Left ventricle myocardium superior (tissue), 1 donor: Measurements from ENCODE around the gene KRT12. TPM values are rescaled to one million over a fixed set of nuclear protein-coding genes. Genes with fewer than 3 reads are reported as not detected.

Experiments used
- ATAC-seq: fragments of 200-7000 bp; cut with Tn5 transposase; one replicate; pipeline ENCODE4 v1.9.1; 2020; ENCODE audit warnings: mild to moderate bottlenecking, moderate library complexity
- DNase-seq: peaks from one replicate; pipeline ENCODE4 v3.0.0-alpha.2; 2020
- intact Hi-C: fragments of 100-400 bp; cut with micrococcal nuclease; formaldehyde crosslinking; loops from one replicate; pipeline ENCODE4 v1.11.0; 2022
- total RNA-seq: library from RNA; stranded (reverse); fragmentation: NEBNext Ultra II Directional; extraction: Animal tissue kit (Norgen Biotek cat#: 25700); gene quantifications from one replicate; pipeline ENCODE4 v1.2.1, GENCODE V29; 2021
- donor health status: DM: no; HTN: yes; CAD: no; lungs with severe emphysema.

The KRT12 gene
- total RNA-seq, 1 donor from 2014 or later: not detected

DNA sequence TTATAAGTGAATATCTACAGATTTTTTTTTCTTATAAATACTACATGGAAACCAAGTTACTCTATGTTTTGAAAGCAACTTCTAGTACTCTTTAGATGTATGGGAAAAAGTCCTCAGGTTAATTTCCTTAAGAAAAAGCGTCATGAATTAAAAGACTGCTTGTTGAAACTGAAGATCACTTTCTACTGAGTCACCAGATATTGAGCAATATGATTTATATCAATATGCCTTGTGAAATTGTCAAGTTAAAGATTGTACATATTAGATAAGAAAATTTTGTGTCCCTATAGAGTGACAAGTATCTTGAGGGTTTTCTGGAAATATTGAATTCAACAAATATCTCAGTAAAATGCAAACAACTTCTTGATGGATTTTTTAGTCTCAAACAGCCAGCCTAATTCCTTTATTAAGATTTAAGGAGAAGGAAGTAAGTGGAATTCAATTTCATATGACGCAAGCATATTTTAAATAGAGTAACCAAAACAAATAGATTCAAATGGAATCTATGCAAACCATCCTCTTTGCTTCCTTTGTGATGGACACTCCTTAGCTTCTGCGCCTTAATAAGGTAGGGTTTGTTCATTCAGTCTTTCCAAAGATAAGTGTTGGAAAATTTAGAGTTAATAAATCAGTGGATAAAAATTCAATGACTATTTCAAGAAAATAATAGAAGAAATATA is 16.6 kb downstream of the KRT12 start:
- ATAC-seq: no peak
- intact Hi-C loops: no loop called here
- DNase-seq: no peak

DNA sequence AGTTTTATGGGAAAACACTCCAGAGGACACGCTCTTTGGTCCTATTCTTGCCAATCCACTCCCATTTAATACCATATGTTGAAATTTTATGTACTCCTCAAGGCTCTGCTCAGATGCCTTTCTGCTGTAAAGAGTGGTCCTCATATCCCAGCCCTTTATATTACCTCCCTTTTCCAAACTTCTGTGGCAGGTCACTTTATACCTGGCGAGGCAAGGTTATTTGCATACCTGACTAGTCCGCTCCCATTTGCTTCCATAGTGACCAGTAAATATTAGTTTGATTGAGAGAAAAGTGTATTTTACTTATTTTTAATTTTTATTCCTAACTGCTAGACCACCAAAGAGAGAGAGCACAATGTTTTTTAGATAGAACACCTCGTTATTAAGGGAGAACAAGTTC is 17.3 kb downstream of the KRT12 start:
- DNase-seq (no peak), ATAC-seq (no peak)
- intact Hi-C loops: no loop called here

DNA sequence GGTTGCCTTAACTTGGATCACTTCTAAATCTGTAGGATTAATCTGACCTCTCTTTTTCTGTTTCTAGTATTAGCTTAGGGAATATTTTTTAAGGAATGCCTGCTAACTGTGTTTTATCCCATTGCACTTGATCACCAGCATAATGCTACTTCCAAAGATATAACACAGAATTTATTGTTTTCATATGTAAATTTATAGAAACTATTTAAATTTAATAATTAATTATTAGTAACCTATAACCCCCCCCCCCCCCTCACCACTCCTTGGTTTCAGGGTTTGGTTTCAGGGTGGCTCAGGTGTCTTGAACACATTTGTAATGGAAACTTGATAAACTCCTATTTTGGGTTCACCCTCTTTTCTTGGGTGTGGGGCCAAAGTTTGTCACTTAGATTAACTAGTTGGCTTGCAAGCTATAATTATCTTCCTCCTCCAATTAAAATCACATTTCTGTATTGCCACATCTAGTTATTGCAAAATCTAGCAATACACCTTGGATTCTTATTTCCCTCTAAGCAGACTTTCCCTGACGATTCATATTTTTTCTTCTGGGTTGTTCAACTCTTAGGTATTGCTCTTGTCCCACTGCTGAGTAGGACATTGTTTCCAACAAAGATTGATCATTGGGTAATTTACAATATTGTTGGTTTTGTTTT is 18.3 kb downstream of the KRT12 start:
- intact Hi-C loops: no loop called here
- ATAC-seq: no peak

DNA sequence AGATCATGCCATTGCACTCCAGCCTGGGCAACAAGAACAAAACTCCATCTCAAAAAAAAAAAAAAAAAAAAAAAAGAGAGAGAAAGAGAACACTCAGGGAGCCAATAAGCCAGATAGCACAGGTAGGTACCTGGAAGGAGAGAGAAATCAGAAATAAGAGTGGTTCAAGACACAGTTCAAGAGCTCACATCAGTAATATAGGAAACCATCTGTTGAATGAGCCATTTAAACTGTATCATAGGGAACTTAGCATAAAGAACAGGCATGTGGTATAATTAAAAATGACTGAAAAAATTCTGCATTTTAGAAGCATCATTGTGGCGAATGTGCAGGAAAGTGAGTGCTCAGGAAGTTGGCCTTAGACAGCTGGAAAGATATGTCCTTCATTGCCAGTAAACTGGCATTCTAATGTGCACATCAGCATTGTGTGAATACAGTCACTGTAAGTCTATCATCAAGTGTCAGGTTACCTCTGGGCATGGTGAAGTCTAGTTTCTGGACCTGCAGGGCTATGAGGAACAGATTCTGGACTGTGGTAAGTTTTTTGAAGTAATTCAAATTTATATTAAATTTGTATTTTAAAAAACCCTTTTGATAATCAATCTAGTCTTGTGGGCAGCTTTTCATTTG is 20.4 kb downstream of the KRT12 start:
- DNase-seq (no peak), ATAC-seq (no peak)
- intact Hi-C loops: no loop called here

More for the DNA sequence above, 18.3 kb downstream of the KRT12 start:
- DNase-seq: no peak

DNA sequence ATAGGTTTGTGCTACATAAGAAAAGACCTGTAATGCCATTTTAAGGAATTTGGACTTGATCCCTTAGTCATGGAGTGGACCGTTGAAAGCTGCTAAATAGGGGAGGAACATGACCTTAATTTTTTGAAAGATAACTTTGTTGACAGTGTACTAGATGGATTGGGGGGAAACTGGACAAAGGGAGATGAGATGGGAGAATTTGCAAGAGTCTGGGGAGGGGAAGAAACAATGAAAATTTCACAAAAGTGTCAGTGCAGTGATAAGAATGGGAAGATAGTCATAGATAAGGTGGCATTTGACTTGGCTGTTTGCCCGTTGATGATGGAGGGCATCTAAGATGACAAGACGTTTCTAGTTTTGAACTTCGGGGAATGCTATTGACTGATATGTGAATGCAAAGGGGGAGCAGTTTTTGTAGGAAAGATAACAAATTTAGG is 22.3 kb downstream of the KRT12 start:
- ATAC-seq: no peak
- intact Hi-C loops: no loop called here
- no peak for DNase-seq

DNA sequence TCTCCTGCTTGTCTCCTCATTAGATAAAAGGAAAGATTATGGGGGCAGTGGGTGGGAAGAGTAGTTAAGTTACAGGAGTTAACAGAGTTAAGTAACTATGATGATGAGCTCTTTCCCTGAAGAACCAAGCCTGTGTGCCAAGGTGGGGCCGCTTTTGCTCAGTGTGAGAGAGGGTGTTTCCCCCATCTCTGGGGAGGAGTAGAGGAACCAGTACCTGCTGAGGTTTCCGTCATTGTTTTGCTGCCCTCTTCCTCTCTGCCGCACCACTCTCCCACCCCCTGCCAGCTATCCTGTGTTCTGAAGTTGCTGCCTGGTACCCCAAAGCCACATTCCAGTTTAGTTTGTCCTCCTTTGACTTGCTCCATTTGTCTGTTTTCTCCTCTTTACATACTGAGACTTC is 23.8 kb downstream of the KRT12 start:
- DNase-seq (no peak), ATAC-seq (no peak)
- intact Hi-C loops: no loop called here

DNA sequence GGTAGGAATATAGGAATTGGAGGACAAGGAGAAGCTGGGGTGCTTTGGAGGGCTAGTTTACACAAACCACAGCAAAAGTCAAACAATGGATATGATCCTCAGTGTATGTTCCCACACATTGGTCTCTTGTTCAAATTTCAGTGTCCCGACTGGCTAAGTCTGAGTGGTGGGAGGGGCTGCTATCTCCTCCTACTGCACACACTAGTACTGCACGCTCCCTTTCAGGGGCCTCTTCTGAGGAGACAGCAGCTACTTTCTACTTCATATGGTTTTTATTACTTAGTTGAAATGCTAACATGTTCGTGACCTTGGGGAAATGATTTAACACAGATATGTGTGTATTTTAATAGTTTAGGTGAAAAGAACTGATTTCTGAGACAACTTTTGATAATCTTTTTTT is 25.8 kb downstream of the KRT12 start:
- DNase-seq: no peak
- intact Hi-C loops: no loop called here
- no peak for ATAC-seq

DNA sequence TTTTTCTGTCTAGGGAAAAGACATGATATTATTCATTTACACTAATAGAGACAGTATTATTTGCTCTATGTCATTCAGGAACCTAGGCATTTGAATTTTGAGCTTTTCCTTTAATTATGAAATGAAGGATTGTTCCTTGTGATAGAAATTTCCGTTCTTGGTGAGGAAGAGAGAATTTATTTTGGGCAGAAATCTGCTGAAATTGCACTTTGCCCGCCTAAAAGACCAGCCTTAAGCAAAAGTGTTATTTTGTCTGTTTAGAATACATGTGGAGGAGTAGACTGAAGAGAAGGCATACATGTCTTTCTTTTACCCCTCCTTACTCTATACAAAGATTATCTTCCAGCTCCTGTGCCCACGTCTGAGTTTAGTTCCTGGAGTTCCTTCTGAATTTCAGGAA is 27.8 kb downstream of the KRT12 start:
- intact Hi-C loops: no loop called here
- DNase-seq: no peak
- ATAC-seq: no peak

DNA sequence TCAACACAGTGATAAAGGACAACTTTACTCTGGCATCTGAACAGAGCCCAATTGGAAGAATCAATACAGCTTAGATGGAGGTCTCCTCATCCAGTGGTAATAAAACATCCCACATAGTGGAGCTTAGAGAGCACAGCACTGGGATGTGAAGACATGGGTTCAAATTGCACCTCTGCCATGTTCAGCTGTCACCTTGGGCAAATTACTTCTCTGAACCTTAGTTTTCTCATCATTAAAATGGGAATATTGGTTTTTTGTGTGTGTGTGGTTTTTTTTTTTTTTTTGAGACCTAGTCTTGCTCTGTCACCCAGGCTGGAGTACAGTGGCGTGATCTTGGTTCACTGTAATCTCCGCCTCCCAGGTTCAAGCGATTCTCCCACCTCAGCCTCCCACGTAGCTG is 31.0 kb downstream of the KRT12 start:
- DNase-seq: no peak
- no peak for ATAC-seq
- intact Hi-C loops: no loop called here

DNA sequence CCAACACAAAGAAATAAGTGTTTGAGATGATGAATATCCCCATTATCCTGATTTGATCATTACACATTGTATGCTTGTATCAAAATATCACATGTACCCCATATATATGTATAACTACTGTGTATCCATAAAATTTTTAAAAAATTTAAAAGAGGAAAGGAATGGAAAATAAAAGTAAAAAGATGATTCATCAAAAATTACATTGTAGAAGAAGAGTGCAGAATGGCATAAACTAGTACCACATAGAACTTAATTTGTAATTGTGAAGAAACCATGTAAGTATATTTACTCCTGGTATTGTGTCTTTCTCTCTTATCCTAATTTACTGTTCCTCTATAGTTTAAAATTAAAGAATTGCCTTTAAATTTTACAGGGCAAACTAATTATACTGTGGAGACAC is 33.1 kb downstream of the KRT12 start:
- ATAC-seq: no peak

DNA sequence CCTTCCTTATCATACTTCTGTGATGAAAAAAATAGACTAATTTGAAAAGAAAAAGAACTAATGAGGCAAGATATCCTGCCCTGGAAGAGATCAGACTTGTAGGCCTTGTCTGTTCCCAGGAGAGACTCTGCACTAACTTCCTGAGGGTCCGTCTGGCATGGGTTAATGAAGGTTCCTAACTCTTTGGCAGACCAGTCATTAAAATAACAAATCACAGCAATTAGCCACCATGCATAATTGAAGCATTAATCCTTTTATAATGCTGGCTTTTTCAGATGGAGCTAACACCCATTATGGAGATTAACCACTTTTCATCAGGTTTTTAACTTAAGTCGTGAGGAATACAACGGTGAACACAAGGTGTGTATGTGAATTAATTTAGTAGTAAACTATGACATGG is 34.2 kb downstream of the KRT12 start:
- DNase-seq (no peak), ATAC-seq (no peak)
- intact Hi-C loops: no loop called here

More for the DNA sequence above, 33.1 kb downstream of the KRT12 start:
- DNase-seq: no peak
- intact Hi-C loops: no loop called here

DNA sequence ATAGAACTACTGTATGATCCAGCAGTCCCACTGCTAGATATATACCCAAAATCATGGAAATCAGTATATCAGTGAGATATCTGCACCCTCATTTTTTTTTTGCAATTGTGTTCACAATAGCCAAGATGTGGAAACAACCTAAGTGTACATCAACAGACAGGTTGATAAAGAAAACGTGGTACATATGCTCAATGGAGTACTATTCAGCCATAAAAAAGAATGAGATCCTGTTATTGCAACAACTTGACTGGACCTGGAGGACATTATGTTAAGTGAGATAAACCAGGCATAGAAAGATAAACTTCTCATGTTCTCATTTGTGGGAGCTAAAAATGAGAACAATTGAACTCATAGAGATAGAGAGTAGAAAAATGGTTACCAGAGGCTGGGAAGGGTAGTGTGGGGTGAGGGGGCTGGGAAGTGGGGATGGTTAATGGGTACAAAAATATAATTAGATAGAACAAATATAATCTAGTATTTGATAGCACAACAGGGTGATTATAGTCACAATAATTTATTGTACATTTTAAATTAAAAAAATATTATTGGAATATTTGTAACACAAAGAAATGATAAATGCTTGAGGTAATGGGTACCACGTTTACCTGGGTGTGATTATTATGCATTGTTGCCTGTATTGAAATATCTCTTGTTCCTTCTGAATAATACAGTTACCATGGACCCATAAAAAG is 36.8 kb downstream of the KRT12 start:
- no peak for DNase-seq
- ATAC-seq: no peak
- intact Hi-C loops: no loop called here

DNA sequence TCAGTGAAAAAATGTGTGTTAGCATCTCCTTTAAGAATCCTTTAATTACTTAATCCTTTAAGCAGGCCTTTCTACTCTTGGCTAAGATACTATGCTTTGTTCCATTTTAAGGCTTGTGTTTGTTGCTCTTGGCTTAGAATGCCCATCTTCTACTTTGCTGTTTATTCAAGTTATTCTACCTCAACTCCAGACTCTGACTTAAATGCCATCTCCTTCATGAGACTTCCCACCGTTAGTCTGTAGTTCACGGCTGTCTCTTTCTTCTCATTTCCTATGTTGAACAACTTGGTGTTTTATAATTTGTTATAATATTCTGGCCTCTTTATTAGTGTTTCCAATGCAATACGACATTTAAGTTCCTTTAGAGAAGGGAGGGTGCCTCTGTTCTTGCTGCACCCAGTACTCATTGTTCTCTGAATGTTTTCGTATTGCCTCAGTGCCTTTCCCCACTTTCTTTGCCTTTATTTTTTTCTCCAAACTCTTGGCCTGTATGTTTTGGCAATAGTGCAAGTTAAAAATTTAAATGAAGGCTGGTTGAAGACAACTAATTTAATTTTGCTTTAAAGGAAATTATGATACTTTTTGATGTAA is 38.5 kb downstream of the KRT12 start:
- DNase-seq (no peak), ATAC-seq (peak; percentile 38)
- intact Hi-C loops: no loop called here

DNA sequence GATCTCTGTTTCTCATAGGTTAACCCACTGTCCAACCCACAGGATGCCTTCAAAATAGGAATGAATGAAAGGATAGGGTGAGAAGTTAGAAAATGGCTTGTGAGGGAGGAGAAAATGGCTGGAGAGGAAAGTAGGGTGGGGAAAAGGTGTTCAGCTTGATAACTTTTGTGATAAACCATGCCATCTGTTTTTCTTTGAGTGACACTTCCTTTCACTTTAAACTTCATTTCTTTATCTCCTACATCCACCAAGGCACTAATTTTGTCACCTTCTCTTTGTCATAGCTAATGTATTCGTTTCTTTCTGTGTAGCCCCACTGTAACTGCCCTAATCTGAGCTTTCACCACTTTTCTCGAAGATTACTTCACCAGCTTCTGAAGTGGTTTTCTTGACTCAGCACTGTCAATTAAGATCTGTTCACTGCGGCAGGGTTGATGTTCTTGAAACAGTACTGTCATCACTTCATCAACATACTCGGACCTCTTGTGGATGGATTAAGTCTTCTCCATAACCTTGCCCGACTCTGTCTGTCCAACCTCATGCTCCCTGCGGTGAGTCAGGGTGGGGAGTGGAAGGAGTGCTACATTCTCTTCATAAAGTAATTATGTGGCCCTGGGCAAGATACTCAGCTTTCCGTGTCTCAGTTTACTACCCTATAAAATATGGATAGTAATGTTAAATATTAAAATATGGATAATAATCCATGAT is 39.1 kb downstream of the KRT12 start:
- DNase-seq (no peak), ATAC-seq (peak; percentile 36)
- intact Hi-C loops: no loop called here

DNA sequence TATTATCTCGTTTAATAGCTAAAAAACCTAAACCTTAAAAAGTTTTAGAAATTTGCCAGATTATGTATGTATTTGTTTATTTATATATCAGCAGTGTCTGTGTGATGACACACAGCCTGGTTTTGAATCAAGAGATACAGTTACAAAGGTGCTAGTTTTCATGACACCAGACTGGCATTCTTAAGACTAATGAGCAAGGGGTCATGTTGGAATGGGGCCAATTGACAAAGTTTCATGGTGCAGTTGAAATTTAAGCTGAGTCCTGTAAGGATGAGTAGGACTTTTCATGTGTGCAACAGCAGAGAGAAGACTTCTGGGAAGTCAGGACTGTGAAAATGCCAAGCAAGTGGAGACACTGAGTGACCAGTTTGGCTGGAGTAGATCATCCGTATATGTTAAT is 41.4 kb downstream of the KRT12 start:
- intact Hi-C loops: no loop called here
- no peak for ATAC-seq
- no peak for DNase-seq

DNA sequence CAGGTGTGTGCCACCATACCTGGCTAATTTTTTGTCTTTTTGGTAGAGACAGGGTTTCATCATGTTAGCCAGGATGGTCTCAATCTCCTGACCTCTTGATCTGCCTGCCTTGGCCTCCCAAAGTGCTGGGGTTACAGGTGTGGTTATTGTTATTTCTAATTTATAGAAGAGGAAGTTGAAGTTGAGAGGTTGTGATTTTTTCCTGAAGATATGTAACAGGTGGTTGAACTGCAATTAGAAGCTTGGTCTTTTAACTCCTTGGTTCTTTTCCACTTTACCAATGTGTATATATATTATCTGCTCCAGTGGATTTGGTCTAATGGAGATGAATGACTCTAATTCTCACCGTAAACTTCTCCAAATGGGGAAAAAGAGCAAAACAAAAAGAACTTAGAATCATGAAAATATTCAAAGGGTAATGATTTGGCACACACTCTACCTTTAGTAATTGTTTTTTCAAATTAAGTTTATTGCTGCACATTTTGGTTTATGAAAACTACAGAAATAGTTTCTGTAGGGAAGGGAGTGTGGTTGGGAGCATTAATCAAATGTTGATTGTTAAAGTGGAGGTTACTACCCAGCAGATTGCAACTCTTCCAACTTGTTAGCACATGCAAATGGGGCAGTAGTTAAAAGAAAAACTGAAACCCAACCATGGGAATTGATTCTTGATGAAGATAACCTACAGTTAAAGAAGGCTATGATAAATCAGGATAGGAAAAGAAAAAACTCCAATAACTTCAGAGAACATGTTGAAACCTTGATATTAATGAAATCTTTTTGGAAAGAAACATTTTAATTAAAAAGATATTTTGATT is 42.8 kb downstream of the KRT12 start:
- DNase-seq: no peak
- intact Hi-C loops: no loop called here
- ATAC-seq: no peak

DNA sequence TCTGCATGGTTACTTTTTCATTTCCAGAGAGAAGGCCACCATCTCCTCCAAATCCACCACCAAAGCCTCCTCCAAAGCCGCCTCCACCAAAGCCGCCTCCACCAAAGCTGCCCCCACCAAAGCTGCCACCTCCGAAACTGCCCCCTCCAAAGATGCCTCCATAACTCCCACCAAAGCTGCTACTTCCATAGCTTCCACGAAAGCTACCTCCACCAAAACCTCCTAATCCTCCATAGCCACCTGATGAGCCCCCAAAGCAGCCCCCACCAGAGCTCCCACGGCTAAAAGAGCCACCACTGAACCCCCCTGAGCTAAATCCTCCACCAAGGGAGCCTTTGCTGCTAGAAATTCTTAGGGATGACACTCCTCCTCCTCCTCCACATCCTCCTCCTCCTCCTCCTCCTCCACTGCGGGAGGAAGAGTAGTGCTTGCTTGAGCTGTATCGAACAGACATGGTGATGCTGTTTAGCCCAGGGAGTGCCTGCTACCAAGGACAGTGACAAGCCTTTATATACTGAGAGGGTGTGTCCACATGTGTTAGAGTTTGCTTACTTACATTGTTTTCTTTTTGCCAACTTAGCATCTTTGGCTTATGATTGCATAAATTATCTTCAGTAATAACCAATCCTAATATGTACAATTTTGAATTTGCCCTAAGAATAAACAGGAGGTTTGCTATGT is 44.8 kb downstream of the KRT12 start, which contains the start of gene KRT10:
Gene KRT10 (minus strand): TSS at position 483 of the 681 bp plus-strand sequence. CDS start 29 bp downstream, at position 454.
- intact Hi-C loops: no loop called here

DNA sequence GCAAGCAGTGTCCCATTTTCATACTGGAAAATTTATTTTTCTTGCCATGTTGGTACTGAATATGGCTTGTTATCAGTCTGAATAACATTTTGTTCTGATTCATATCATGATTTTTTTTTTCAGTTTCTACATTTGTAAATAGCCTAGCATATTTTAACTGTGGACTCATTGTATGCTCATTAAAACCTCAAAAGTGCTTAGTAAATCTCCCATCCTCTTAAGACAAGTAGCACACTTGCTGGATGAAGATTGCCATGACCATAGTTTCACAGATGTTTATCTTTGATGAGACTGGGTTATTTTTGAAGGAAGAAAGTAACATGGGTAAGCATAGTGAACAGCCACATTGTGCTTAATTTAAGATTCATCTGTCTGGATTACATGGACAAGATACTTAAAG is 45.5 kb downstream of the KRT12 start:
- DNase-seq: no peak
- no peak for ATAC-seq
- intact Hi-C loops: no loop called here

More for the DNA sequence above, 44.8 kb downstream of the KRT12 start, which contains the start of gene KRT10:
- ATAC-seq: no peak
- no peak for DNase-seq
